ENCODE results near the gene FIGLA. TPM values are rescaled to one million over a fixed set of nuclear protein-coding genes. Genes with fewer than 3 reads are reported as not detected.

Gene FIGLA
- total and polyA plus RNA-seq, 2 of the 8 experiments (the other 6 are each of a cell fraction or from before 2014, with no cell fraction given): not detected

GRCh38 chr2:70822843-70823242 is 32.4 kb upstream of the FIGLA start:
- Histone ChIP-seq H3K4me3 (ENCODE audit: extremely low read depth in 1 of 4, insufficient read depth in 2 of 4, low read depth in 3 of 4, low read length in 4 of 4) (no peak overlapping the region), H3K23ac (ENCODE audit: insufficient read length) (no peak overlapping the region), H3K36me3 (ENCODE audit: control insufficient read depth in 2 of 4, insufficient read depth in 4 of 4, low read length in 3 of 4) (no peaks in the 10 kb centered on the region), H3K4ac (replicated peaks; ENCODE audit: insufficient read length, low read depth, low read length) (no peak overlapping the region), H4K5ac (ENCODE audit: insufficient read length, low read depth, low read length) (no peak overlapping the region), H3K79me2 (ENCODE audit: control insufficient read depth in 1 of 2, insufficient read depth in 2 of 2, low read length in 2 of 2) (no peaks in the 10 kb centered on the region), H2BK12ac (ENCODE audit: low read depth, low read length) (no peak overlapping the region), H3K23me2 (ENCODE audit: low read depth, low read length) (no peaks in the 10 kb centered on the region), H4K20me1 (replicated peaks in 1 of 2; ENCODE audit: control insufficient read depth in 1 of 2, insufficient read depth in 2 of 2, low read length in 2 of 2) (no peaks in the 10 kb centered on the region), H2AFZ (ENCODE audit: low read length) (no peak overlapping the region), H3K56ac (replicated peaks; ENCODE audit: insufficient read length, low read depth, low read length) (no peak overlapping the region), H3K27ac (ENCODE audit: low read depth, low read length) (no peak overlapping the region), H3K4me2 (ENCODE audit: insufficient read depth in 1 of 2, low read depth in 2 of 2, low read length in 2 of 2) (no peak overlapping the region), H2AK5ac (ENCODE audit: low read depth, low read length) (no peak overlapping the region), H3K9ac (replicated peaks in 1 of 4; ENCODE audit: extremely low read depth in 1 of 4, low read depth in 3 of 4, low read length in 3 of 4) (no peak overlapping the region), H3K14ac (ENCODE audit: insufficient read length) (no peak overlapping the region), H3K4me1 (replicated peaks in 1 of 4; ENCODE audit: control insufficient read depth in 3 of 4, insufficient read depth in 4 of 4, low read length in 3 of 4) (peaks cover 0 to under 1% (median 0%) of the 10 kb centered on the region in 4 experiments; a peak in 2 of 7 replicates), H3K18ac (ENCODE audit: extremely low read depth, low read length) (no peak overlapping the region), H3K9me3 (ENCODE audit: insufficient read depth in 2 of 2, low read depth in 1 of 2, low read length in 1 of 2) (no peaks in the 10 kb centered on the region), H4K91ac (replicated peaks; ENCODE audit: insufficient read length, low read length) (no peak overlapping the region), H3K27me3 (replicated peaks in 1 of 4; ENCODE audit: control insufficient read depth in 3 of 4, extremely low read depth in 1 of 4, insufficient read depth in 3 of 4, low read length in 3 of 4) (no peaks in the 10 kb centered on the region), H2BK15ac (ENCODE audit: low read length) (no peak overlapping the region), H2BK5ac (ENCODE audit: low read depth, low read length) (no peak overlapping the region), H4K8ac (ENCODE audit: extremely low read depth, insufficient read depth, low read length) (no peak overlapping the region; the same call in 1 of the 2 replicates), H2BK120ac (replicated peaks; ENCODE audit: low read depth, low read length) (no peak overlapping the region), H3K79me1 (ENCODE audit: low read depth, low read length) (no peaks in the 10 kb centered on the region), H2BK20ac (ENCODE audit: low read length) (no peak overlapping the region)
- no peak for FAIRE-seq
- no peak for DNase-seq (ENCODE audit: low read depth in 1 of 2, low spot score in 2 of 2)
- POLR2A ChIA-PET (ENCODE audit: partially characterized antibody): no interaction called here
- CTCF ChIA-PET (ENCODE audit: partially characterized antibody): interaction anchor here (1.1 kb wide), 2 partner anchors 32 to 167 kb away, joined by 3 read pairs; partner anchors contain the start of gene FIGLA
- 57% methylated on average over 8 of the region's 8 CpGs; no CpG with 5 or more reads in 1 of the 2 experiments for WGBS, 2 experiments (ENCODE audit: extremely low coverage in 1 of 2, insufficient coverage in 1 of 2, insufficient read length in 1 of 2, insufficient replicate concordance in 2 of 2, low coverage in 1 of 2, low lambda C conversion rate in 2 of 2, missing lambda C conversion rate in 1 of 2)
- TF ChIP-seq KDM1A (IDR thresholded peaks at IDR 0.05; ENCODE audit: borderline replicate concordance, low read length) (no peak), TAF1 (IDR thresholded peaks at IDR 0.05; ENCODE audit: low read depth, low read length) (no peak), TEAD4 (IDR thresholded peaks at IDR 0.05; ENCODE audit: low read depth, low read length) (no peak), SRF (IDR thresholded peaks at IDR 0.05; ENCODE audit: low read depth, low read length) (no peak), CREB1 (IDR thresholded peaks at IDR 0.05) (no peak), RAD21 (IDR thresholded peaks at IDR 0.05 in 1 of 2, conservative IDR thresholded peaks at IDR 0.05 in 1 of 2; ENCODE audit: low read depth in 2 of 2, low read length in 2 of 2) (no peak), HDAC2 (IDR thresholded peaks at IDR 0.05; ENCODE audit: borderline replicate concordance in 1 of 2, low read depth in 2 of 2, low read length in 2 of 2) (no peak), SUZ12 (IDR thresholded peaks at IDR 0.05; ENCODE audit: low read length) (no peak), TAF7 (optimal IDR thresholded peaks at IDR 0.05; ENCODE audit: borderline replicate concordance, low read depth, low read length) (no peak), BCL11A (IDR thresholded peaks at IDR 0.05; ENCODE audit: low read depth in 2 of 2, low read length in 2 of 2) (no peak), CBX8 (IDR thresholded peaks at IDR 0.05; ENCODE audit: borderline replicate concordance, low read depth, low read length) (no peak), CBX5 (IDR thresholded peaks at IDR 0.05; ENCODE audit: low read depth, low read length) (no peak)
- TF ChIP-seq, protein P1, sequence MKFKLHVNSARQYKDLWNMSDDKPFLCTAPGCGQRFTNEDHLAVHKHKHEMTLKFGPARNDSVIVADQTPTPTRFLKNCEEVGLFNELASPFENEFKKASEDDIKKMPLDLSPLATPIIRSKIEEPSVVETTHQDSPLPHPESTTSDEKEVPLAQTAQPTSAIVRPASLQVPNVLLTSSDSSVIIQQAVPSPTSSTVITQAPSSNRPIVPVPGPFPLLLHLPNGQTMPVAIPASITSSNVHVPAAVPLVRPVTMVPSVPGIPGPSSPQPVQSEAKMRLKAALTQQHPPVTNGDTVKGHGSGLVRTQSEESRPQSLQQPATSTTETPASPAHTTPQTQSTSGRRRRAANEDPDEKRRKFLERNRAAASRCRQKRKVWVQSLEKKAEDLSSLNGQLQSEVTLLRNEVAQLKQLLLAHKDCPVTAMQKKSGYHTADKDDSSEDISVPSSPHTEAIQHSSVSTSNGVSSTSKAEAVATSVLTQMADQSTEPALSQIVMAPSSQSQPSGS (IDR thresholded peaks at IDR 0.05; ENCODE audit: low read length): no peak
